Measurements from ENCODE around the gene DCLK1. TPM values are rescaled to one million over a fixed set of nuclear protein-coding genes. Genes with fewer than 3 reads are reported as not detected.

Gene DCLK1
- total RNA-seq, 1 experiment from 2014 or later: not detected

- in situ Hi-C loops (cut with HindIII; ENCODE audit: low pct_unique_long_range_greater_than_20kb, low sequenced_read_pairs) (no loop called here), intact Hi-C loops (cut with micrococcal nuclease; ENCODE audit: unreplicated experiment) (no loop called here)
- H3K4me3 ChIP-seq (ENCODE audit: low read depth in 2 of 2, low read length in 2 of 2): no peak overlapping the region
- ChIA-PET POLR2A (no interaction called here), CTCF (no interaction called here)
- H3K9me3 ChIP-seq (ENCODE audit: control insufficient read depth, insufficient read depth, low read depth, low read length): no peaks in the 10 kb centered on the region
- no peaks in the 10 kb centered on the region for H3K4me1 ChIP-seq (ENCODE audit: control insufficient read depth, insufficient read depth, low read length)
- TF ChIP-seq SIN3A (IDR thresholded peaks at IDR 0.05; ENCODE audit: borderline replicate concordance, insufficient read depth, low read depth, low read length) (no peak), CTCF (IDR thresholded peaks at IDR 0.05) (no peak), POLR2AphosphoS5 (IDR thresholded peaks at IDR 0.05; ENCODE audit: low read depth, low read length) (no peak), TCF7L2 (IDR thresholded peaks at IDR 0.05; ENCODE audit: low read depth, low read length) (no peak)
- TF ChIP-seq, protein P1, sequence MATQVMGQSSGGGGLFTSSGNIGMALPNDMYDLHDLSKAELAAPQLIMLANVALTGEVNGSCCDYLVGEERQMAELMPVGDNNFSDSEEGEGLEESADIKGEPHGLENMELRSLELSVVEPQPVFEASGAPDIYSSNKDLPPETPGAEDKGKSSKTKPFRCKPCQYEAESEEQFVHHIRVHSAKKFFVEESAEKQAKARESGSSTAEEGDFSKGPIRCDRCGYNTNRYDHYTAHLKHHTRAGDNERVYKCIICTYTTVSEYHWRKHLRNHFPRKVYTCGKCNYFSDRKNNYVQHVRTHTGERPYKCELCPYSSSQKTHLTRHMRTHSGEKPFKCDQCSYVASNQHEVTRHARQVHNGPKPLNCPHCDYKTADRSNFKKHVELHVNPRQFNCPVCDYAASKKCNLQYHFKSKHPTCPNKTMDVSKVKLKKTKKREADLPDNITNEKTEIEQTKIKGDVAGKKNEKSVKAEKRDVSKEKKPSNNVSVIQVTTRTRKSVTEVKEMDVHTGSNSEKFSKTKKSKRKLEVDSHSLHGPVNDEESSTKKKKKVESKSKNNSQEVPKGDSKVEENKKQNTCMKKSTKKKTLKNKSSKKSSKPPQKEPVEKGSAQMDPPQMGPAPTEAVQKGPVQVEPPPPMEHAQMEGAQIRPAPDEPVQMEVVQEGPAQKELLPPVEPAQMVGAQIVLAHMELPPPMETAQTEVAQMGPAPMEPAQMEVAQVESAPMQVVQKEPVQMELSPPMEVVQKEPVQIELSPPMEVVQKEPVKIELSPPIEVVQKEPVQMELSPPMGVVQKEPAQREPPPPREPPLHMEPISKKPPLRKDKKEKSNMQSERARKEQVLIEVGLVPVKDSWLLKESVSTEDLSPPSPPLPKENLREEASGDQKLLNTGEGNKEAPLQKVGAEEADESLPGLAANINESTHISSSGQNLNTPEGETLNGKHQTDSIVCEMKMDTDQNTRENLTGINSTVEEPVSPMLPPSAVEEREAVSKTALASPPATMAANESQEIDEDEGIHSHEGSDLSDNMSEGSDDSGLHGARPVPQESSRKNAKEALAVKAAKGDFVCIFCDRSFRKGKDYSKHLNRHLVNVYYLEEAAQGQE (IDR thresholded peaks at IDR 0.05; ENCODE audit: insufficient read depth in 1 of 2, low read depth in 2 of 2, low read length in 1 of 2): no peak
- no peaks in the 10 kb centered on the region for H3K36me3 ChIP-seq (ENCODE audit: control insufficient read depth, insufficient read depth, low read length)
- no peak overlapping the region for H3K27ac ChIP-seq (ENCODE audit: low read length)
- DNase-seq (ENCODE audit: low read depth, low spot score): no peak
- ATAC-seq: no peak
- H3K27me3 ChIP-seq (ENCODE audit: control insufficient read depth, insufficient read depth, low read length): no peaks in the 10 kb centered on the region
- no TSS peak for BruUV-seq (replicated peaks)
Observed at GRCh38 chr13:35736876-35737275, 394.3 kb downstream of the DCLK1 start.

- CTCF ChIA-PET: no interaction called here
- in situ Hi-C loops (cut with HindIII; ENCODE audit: low pct_unique_long_range_greater_than_20kb, low sequenced_read_pairs): no loop called here
- Histone ChIP-seq H3K27me3 (ENCODE audit: control insufficient read depth, insufficient read depth, low read length) (no peaks in the 10 kb centered on the region), H3K4me3 (ENCODE audit: low read depth in 2 of 2, low read length in 2 of 2) (no peak overlapping the region), H3K27ac (ENCODE audit: low read length) (no peak overlapping the region), H3K4me1 (ENCODE audit: control insufficient read depth, insufficient read depth, low read length) (no peaks in the 10 kb centered on the region), H3K36me3 (ENCODE audit: control insufficient read depth, insufficient read depth, low read length) (no peaks in the 10 kb centered on the region), H3K9me3 (ENCODE audit: control insufficient read depth, insufficient read depth, low read depth, low read length) (no peaks in the 10 kb centered on the region)
- intact Hi-C loops (cut with micrococcal nuclease; ENCODE audit: unreplicated experiment): no loop called here
- no peak for ATAC-seq
- DNase-seq (ENCODE audit: low read depth, low spot score): no peak
- no TSS peak for BruUV-seq (replicated peaks)
- POLR2A ChIA-PET: no interaction called here
- TF ChIP-seq TCF7L2 (IDR thresholded peaks at IDR 0.05; ENCODE audit: low read depth, low read length): no peak
- TF ChIP-seq, protein P1 (IDR thresholded peaks at IDR 0.05; ENCODE audit: insufficient read depth in 1 of 2, low read depth in 2 of 2, low read length in 1 of 2): no peak
- no peak for TF ChIP-seq SIN3A (IDR thresholded peaks at IDR 0.05; ENCODE audit: borderline replicate concordance, insufficient read depth, low read depth, low read length)
- TF ChIP-seq POLR2AphosphoS5 (IDR thresholded peaks at IDR 0.05; ENCODE audit: low read depth, low read length): no peak
- TF ChIP-seq CTCF (IDR thresholded peaks at IDR 0.05): no peak
Observed at GRCh38 chr13:35733827-35734226, 397.4 kb downstream of the DCLK1 start.
